ENCODE results near the gene NAGS. TPM values are rescaled to one million over a fixed set of nuclear protein-coding genes. Genes with fewer than 3 reads are reported as not detected.

The NAGS gene
- total and polyA plus RNA-seq, 4 donors: 2.6 to 10.7 (median 5.0) TPM

GRCh38 chr17:44010966-44011647, 6.7 kb downstream of the NAGS start:
- Histone ChIP-seq H3K4me1 (ENCODE audit: control insufficient read depth in 5 of 5, insufficient read depth in 5 of 5, low read length in 5 of 5) (peaks cover 0 to 22% (median 6%) of the 10 kb centered on the region in 5 donors), H3K9ac (ENCODE audit: insufficient read depth in 1 of 2, low read length in 2 of 2) (no peak overlapping the region), H3K27ac (ENCODE audit: low read depth in 1 of 2, low read length in 1 of 2) (no peak overlapping the region), H3K4me3 (no peak overlapping the region), H3K36me3 (ENCODE audit: control insufficient read depth in 4 of 4, insufficient read depth in 4 of 4, low read length in 4 of 4) (peaks cover 0 to 20% (median 8%) of the 10 kb centered on the region in 4 donors), H3K27me3 (ENCODE audit: control insufficient read depth in 3 of 3, insufficient read depth in 3 of 3, low read length in 2 of 3) (peaks cover 0 to 5% (median 4%) of the 10 kb centered on the region in 3 donors), H3K9me3 (ENCODE audit: control insufficient read depth in 4 of 4, insufficient read depth in 3 of 4, low read length in 3 of 4) (no peaks in the 10 kb centered on the region)
- WGBS, 2 donors: 61 to 71% methylated on average over 4 of the region's 4 CpGs
- TF ChIP-seq, protein P1, sequence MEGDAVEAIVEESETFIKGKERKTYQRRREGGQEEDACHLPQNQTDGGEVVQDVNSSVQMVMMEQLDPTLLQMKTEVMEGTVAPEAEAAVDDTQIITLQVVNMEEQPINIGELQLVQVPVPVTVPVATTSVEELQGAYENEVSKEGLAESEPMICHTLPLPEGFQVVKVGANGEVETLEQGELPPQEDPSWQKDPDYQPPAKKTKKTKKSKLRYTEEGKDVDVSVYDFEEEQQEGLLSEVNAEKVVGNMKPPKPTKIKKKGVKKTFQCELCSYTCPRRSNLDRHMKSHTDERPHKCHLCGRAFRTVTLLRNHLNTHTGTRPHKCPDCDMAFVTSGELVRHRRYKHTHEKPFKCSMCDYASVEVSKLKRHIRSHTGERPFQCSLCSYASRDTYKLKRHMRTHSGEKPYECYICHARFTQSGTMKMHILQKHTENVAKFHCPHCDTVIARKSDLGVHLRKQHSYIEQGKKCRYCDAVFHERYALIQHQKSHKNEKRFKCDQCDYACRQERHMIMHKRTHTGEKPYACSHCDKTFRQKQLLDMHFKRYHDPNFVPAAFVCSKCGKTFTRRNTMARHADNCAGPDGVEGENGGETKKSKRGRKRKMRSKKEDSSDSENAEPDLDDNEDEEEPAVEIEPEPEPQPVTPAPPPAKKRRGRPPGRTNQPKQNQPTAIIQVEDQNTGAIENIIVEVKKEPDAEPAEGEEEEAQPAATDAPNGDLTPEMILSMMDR (IDR thresholded peaks at IDR 0.05; ENCODE audit: control extremely low read depth, extremely low read depth): no peak
- DNase-seq (no peak), ATAC-seq (ENCODE audit: insufficient read depth, low FRiP score) (no peak)

DNA sequence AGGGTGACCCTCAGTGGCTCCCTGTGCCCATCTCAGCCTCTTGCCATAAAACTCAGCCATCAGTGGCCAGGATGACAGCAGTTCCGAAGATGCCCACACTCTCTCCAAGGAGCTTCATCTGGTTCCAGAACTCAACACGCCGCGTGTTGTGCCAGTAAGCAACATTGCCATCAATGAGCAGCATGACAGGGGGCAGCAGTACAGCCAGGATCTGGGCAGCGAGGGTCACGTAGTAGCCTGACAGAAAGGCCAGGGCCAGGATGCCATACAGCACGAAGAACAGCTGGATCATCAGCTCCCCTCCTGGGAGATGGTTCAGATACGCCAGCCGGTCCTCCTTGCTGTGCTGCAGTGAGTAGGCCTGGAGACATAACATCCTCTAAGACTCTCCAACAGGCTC, 7.5 kb downstream of the NAGS start:
- H3K27ac ChIP-seq (ENCODE audit: low read depth in 1 of 2, low read length in 1 of 2): no peak overlapping the region
- WGBS, 2 donors: 92 to 95% methylated on average over 9 of the region's 9 CpGs
- H3K4me3 ChIP-seq: no peak overlapping the region
- ATAC-seq (ENCODE audit: insufficient read depth, low FRiP score) (no peak), DNase-seq (no peak)
- peaks cover 0 to 20% (median 8%) of the 10 kb centered on the region in 4 donors for H3K36me3 ChIP-seq (ENCODE audit: control insufficient read depth in 4 of 4, insufficient read depth in 4 of 4, low read length in 4 of 4)
- TF ChIP-seq, protein P1 (IDR thresholded peaks at IDR 0.05; ENCODE audit: control extremely low read depth, extremely low read depth): no peak
- H3K27me3 ChIP-seq (ENCODE audit: control insufficient read depth in 3 of 3, insufficient read depth in 3 of 3, low read length in 2 of 3): no peaks in the 10 kb centered on the region
- H3K4me1 ChIP-seq (ENCODE audit: control insufficient read depth in 5 of 5, insufficient read depth in 5 of 5, low read length in 5 of 5): peaks cover 0 to 19% (median 6%) of the 10 kb centered on the region in 5 donors
- no peak overlapping the region for H3K9ac ChIP-seq (ENCODE audit: insufficient read depth in 1 of 2, low read length in 2 of 2)
- no peaks in the 10 kb centered on the region for H3K9me3 ChIP-seq (ENCODE audit: control insufficient read depth in 4 of 4, insufficient read depth in 3 of 4, low read length in 3 of 4)

GRCh38 chr17:44012391-44012790, 8.0 kb downstream of the NAGS start:
- Histone ChIP-seq H3K9me3 (ENCODE audit: control insufficient read depth in 4 of 4, insufficient read depth in 3 of 4, low read length in 3 of 4) (no peaks in the 10 kb centered on the region), H3K27ac (ENCODE audit: low read depth in 1 of 2, low read length in 1 of 2) (no peak overlapping the region), H3K9ac (ENCODE audit: insufficient read depth in 1 of 2, low read length in 2 of 2) (no peak overlapping the region), H3K4me3 (no peak overlapping the region), H3K4me1 (ENCODE audit: control insufficient read depth in 5 of 5, insufficient read depth in 5 of 5, low read length in 5 of 5) (peaks cover 0 to 17% (median 6%) of the 10 kb centered on the region in 5 donors), H3K36me3 (ENCODE audit: control insufficient read depth in 4 of 4, insufficient read depth in 4 of 4, low read length in 4 of 4) (peaks cover 0 to 20% (median 8%) of the 10 kb centered on the region in 4 donors), H3K27me3 (ENCODE audit: control insufficient read depth in 3 of 3, insufficient read depth in 3 of 3, low read length in 2 of 3) (no peaks in the 10 kb centered on the region)
- DNase-seq (no peak), ATAC-seq (ENCODE audit: insufficient read depth, low FRiP score) (no peak)
- TF ChIP-seq, protein P1 (IDR thresholded peaks at IDR 0.05; ENCODE audit: control extremely low read depth, extremely low read depth): no peak
- WGBS, 2 donors: 77 to 90% methylated on average over 3 of the region's 3 CpGs

Data from lung (tissue), 12 donors.